Activated naive CD4-positive, alpha-beta T cell treated with anti-CD3 and anti-CD28 coated beads, Interleukin-2, amount 50 U/mL, for 16 hours (primary cell): ENCODE measurements around the gene TMEM163.

Experiments used
- DNase-seq: peaks from one replicate; pipeline ENCODE4 v3.0.0-alpha.2; 2020

The TMEM163 gene

GRCh38 chr2:134452042-134452733 lies 266.6 kb downstream of the TMEM163 start:
- no peak for DNase-seq

DNA sequence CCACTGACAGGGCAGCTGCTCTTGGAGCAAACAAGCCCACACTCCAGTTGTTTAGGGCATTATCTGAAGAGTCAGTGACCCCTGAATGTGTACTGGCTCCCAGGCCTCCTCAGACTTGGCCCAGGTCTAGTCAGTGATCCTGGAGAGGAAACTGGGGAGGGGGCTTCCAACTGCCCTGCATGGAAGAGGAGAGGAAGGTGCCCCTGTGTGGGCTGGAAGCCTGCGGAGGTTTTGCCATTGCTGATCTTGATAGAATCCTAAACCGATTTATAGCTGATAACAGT lies 267.5 kb downstream of the TMEM163 start:
- no peak for DNase-seq

DNA sequence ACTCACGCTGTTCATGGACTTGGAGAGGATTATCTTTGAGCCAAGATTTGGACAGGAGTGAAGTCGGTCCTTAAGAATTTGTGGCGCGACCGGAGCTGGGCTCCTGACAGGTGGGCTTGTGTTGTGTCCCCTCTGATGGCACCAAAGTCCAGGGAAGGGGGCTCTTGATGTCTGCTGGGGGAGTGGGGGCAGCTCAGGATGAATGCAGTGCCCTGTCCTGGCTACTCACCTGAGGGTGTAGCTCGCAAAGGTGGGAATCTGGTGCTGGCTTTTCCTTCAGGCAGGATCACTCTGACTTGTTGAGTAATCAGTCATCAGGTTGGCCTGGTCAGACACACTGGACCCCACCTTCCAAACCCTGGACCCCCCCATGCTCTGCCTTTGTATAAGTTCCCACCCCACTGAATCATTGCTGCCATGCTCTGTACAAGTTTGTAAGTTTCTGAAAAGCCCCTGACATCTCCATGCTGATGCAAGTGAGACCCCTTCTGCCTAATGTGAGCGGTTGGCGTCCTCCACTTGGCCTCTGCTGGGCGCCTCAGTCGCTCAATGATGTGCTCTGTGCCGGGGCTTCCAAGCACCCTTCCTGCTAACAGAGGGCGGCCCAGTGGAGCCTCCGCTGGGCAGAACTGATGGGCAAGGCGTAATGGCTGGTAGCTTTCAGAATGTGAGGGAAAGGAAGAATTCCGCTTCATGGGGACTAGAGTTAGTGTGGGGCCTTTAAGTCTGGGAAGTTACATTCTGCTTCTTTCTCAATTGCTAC lies 268.9 kb downstream of the TMEM163 start:
- DNase-seq = no peak

GRCh38 chr2:134449157-134449556 lies 269.6 kb downstream of the TMEM163 start:
- no peak for DNase-seq

- DNase-seq = no peak
Measured at GRCh38 chr2:134448650-134449049, 270.1 kb downstream of the TMEM163 start.

DNA sequence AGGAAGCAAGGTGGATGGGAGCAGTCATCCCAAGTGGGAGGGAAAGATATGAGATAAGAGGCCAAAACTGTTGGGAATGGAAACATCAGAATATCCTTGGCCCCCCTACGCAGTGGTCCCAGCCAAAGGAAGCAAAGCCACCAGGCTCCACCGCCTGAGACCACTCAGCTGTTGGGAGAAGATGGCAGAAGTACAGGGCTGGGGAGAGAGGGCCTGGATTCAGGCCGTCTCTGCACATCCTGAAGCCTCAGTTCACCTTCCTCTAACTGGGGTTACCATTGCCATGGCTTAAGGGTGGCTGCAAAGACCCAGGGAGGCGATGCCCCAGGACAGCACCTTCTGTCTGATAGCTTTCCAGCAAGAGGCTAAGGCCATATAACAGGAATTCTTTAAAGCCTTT lies 271.1 kb downstream of the TMEM163 start:
- no peak for DNase-seq

- no peak for DNase-seq
Measured at GRCh38 chr2:134446383-134447017, 272.3 kb downstream of the TMEM163 start.

DNA sequence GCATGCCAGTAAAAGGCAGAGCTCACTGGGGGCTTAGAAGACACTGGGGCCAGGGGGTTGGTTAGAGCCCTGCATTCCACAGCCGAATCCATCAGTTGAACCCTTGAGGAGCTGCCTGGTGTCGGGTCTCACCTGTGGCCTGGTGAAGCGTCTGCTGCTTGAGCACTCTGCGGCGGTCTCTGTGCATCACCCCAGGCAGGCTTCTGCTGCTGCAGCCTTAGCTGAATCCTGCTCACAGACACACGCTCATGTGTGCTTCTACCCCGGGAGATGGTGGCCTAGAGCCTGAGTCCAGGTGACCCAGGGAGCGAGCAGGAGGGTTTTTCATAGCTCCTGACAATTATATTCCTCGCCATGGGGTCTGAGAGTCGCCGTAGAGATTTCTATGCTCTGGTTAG lies 272.8 kb downstream of the TMEM163 start:
- no peak for DNase-seq

DNA sequence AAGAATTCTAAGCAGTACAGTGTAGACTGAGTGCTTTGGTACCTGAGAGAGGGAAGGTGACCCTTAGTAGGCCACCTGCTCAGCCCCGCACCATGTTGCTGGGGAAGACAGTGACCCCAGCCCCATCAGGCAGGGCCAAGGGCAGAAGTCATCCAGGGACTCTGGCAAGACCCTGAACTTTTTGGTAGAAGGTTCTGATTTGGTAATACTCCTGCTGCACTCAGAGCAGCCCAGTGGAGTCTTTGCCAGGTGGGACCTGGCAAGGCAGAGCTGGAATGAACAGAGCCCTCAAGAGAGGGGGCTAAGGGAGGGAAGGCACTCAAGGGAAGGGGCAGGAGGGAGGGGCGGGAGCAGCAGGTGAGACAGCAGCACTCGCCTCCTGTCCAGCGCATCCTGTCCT lies 273.7 kb downstream of the TMEM163 start:
- DNase-seq = no peak

- DNase-seq = no peak
Measured at GRCh38 chr2:134443814-134444480, 274.9 kb downstream of the TMEM163 start.

GRCh38 chr2:134441153-134441863 lies 277.5 kb downstream of the TMEM163 start:
- DNase-seq = no peak

DNA sequence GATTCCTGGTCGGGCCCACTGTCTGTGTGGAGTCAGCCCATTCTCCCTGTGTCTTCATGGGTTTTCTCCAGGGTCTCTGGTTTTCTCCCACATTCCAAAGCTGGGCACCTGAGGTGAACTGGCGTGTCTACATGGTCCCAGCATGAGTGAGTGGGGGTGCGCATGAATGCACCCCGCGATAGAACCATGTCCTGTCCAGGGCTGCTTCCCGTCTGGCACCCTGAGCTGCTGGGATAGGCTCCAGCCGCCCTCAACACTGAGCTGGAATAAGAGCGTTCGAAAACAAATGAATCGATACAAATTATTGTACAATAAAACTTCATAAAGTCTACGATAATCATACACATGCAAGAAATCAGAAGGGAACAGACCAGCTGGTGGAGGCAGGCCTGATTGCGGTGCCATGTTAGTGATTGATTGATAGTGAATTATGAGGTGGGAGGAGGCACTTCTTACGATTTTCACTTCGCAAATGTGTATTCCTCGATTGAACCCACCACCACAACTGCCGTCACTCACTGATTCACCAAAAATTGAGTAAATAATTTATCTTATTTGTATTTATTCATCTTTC lies 278.4 kb downstream of the TMEM163 start:
- DNase-seq = no peak

DNA sequence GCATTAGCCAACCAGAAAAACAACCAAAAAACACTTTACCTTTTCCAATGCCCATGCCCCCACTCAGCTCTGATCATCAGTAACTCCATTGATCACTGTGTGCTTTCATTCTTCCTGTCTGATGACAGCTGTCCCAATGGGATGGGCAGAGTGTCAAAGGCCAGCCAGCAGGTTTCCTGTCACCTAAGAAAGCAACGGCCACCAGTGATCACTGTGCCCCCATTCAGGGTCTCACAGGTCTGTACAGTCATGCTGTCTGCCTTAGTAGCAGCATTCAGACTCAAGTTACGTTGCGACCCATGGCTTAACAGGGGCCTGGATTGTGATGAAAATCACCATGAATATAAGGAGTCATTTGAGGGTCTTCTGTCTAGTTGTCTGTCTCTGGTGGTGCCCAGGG lies 280.4 kb downstream of the TMEM163 start:
- no peak for DNase-seq

DNA sequence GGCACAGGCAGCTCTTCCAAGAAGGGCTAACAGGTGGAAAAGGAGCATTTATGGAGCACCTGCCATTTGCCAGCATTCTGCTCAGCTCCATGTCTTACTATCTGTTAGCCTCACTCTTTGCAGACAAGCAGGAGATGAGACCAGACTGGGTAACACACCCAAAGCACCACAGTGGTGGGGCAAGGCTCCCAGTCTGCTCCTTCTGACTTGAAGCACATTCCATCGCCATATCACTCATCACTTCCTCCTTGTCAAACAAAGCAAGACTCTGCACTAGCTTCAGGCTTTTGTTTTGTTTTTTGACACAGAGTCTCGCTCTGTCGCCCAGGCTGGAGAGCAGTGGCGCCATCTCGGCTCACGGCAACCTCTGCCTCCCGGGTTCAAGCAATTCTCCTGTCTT lies 282.1 kb downstream of the TMEM163 start:
- DNase-seq = no peak

DNA sequence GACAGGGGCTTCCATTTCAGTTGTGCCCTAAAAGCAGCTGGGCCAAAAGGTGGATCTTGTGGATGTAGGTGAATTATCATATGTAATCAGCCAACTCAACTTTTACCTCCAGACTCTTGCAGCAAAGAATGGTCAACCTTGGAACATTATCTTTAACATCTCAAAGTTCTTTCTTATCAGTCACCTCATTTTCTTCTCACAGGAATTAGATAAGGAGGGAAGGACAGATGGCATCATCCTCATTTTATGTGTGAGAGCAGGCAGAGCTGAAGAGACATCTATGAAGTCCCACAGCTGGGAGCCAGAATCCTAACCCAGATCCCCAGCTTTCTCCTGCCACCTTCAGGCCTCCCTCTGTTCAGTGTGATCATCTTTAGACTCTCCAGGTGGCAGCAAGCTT lies 282.9 kb downstream of the TMEM163 start:
- DNase-seq = no peak

- DNase-seq = no peak
Measured at GRCh38 chr2:134435505-134435904, 283.3 kb downstream of the TMEM163 start.

- DNase-seq = no peak
Measured at GRCh38 chr2:134433979-134434378, 284.8 kb downstream of the TMEM163 start.

DNA sequence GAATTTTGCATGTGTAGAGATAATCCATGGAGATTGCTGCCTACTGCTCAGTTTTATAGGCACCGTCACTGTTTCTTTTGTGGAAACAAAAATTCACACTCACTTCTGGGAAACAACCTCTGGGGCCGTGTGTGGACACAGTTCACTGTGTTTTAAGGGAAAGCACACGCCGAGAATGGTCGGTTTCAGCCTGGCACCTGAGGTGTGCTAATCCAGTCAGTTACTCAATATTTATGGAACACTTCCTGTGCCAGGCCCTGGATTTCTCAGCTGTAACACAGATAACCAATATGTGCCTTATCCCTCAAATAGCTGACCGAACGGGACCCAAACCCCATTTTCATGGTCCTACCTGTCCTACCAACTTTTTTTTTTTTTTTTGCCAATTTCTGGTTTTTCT lies 285.3 kb downstream of the TMEM163 start:
- no peak for DNase-seq

GRCh38 chr2:134432435-134432883 lies 286.3 kb downstream of the TMEM163 start:
- no peak for DNase-seq

- no peak for DNase-seq
Measured at GRCh38 chr2:134431838-134432434, 286.9 kb downstream of the TMEM163 start.

GRCh38 chr2:134429886-134430285 lies 288.9 kb downstream of the TMEM163 start:
- no peak for DNase-seq

DNA sequence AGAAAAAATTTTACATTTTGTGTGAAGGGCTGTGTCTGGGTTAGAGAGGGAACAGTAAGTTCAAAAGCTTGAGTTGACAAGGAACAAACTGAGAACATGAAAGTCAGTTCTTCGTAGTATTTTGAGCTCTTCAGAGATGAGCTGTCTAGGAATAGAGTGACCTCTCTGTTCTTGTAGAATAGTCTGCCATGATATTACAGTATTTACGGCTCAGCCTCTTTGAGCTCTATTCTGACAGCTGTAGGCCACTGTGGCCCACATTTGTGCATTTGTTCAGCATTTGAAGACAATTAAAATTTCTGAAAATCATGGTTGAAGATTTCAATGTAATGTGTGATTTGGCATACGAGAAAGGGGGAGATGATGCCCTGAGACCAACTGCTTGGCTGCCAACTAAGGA lies 292.1 kb downstream of the TMEM163 start:
- no peak for DNase-seq
